ENCODE results near the gene GRID2. TPM values are rescaled to one million over a fixed set of nuclear protein-coding genes. Genes with fewer than 3 reads are reported as not detected.
"Not testable (repeated sequence)": the region's sequence is repeated elsewhere in the genome, so short reads cannot be mapped to it uniquely, and the experiment has no call there.

Gene GRID2
- total and polyA plus RNA-seq, 2 donors (not counting 1 experiment from before 2014, with no cell fraction given): under 0.01 to 0.02 TPM

DNA sequence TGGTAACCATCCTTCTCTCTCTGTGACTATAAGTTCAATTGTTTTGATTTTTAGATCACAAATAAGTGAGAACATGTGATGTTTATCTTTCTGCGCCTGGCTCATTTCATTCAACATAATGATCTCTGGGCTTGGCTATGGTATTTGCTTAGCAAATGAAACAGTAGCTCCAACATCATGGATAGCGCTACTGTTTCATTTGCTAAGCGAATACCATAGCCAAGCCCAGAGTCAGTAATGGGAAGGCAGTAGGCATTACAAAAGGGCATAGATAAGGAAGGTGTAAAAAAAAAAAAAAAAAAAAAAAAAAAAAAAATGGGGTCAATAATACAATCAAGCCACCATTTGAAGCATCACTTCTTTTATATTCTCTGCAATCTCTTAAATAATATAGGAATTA, 1055.8 kb downstream of the GRID2 start:
- Histone ChIP-seq H4K20me1 (ENCODE audit: control insufficient read depth, extremely low read depth, insufficient read depth, low read length) (no peaks in the 10 kb centered on the region), H3K4me2 (ENCODE audit: extremely low read depth, insufficient read depth, low read length) (no peak overlapping the region), H3K9me3 (ENCODE audit: control insufficient read depth, insufficient read depth, low read depth, low read length) (no peaks in the 10 kb centered on the region), H3K27me3 (ENCODE audit: control insufficient read depth, insufficient read depth, low read length) (no peaks in the 10 kb centered on the region), H3K4me1 (ENCODE audit: control insufficient read depth, extremely low read depth, insufficient read depth, low read length) (no peaks in the 10 kb centered on the region), H2AFZ (ENCODE audit: low read length) (no peak overlapping the region), H3K27ac (ENCODE audit: insufficient read depth, low read length) (no peak overlapping the region), H3K36me3 (ENCODE audit: control insufficient read depth, insufficient read depth, low read length) (no peaks in the 10 kb centered on the region), H3K9ac (ENCODE audit: insufficient read depth, low read length) (no peak overlapping the region), H3K79me2 (ENCODE audit: control insufficient read depth, insufficient read depth, low read length) (no peaks in the 10 kb centered on the region), H3K4me3 (replicated peaks in 1 of 4; ENCODE audit: control extremely low read depth in 1 of 4, insufficient read depth in 1 of 4, low read depth in 3 of 4, low read length in 4 of 4) (no peak overlapping the region)
- no peak for DNase-seq (ENCODE audit: low read depth in 2 of 2)
- no peak for TF ChIP-seq EZH2 (IDR thresholded peaks at IDR 0.05; ENCODE audit: low read length, missing control alignments)
- TF ChIP-seq, protein P1, sequence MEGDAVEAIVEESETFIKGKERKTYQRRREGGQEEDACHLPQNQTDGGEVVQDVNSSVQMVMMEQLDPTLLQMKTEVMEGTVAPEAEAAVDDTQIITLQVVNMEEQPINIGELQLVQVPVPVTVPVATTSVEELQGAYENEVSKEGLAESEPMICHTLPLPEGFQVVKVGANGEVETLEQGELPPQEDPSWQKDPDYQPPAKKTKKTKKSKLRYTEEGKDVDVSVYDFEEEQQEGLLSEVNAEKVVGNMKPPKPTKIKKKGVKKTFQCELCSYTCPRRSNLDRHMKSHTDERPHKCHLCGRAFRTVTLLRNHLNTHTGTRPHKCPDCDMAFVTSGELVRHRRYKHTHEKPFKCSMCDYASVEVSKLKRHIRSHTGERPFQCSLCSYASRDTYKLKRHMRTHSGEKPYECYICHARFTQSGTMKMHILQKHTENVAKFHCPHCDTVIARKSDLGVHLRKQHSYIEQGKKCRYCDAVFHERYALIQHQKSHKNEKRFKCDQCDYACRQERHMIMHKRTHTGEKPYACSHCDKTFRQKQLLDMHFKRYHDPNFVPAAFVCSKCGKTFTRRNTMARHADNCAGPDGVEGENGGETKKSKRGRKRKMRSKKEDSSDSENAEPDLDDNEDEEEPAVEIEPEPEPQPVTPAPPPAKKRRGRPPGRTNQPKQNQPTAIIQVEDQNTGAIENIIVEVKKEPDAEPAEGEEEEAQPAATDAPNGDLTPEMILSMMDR (conservative IDR thresholded peaks at IDR 0.05 in 1 of 2, IDR thresholded peaks at IDR 0.05 in 1 of 2; ENCODE audit: low read depth in 1 of 2, low read length in 2 of 2): no peak

DNA sequence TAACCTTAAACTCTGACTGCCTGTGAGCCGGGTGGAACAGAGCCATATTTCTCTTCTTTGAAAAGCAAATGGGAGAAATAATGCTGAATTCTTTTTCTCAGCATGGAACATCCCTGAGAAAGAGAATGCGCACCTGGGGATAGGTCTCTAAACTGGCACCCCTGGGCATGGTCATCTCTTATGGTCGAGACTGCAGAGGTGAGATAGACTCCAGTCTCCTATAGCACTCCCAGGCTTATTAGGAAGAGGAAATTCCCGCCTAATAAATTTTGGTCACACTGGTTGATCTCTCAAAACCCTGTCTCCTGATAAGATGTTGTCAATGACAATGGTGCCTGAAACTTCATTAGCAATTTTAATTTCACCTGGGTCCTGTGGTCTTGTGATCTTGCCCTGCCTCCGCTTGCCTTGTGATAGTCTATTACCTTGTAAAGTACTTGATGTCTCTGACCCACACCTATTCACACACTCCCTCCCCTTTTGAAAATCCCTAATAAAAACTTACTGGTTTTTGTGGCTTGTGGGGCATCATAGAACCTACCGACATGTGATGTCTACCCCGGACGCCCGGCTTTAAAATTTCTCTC, 1062.5 kb downstream of the GRID2 start:
- DNase-seq (ENCODE audit: low read depth in 2 of 2); H4K20me1 ChIP-seq (ENCODE audit: control insufficient read depth, extremely low read depth, insufficient read depth, low read length); H3K27me3 ChIP-seq (ENCODE audit: control insufficient read depth, insufficient read depth, low read length); H2AFZ ChIP-seq (ENCODE audit: low read length); H3K79me2 ChIP-seq (ENCODE audit: control insufficient read depth, insufficient read depth, low read length); H3K4me3 ChIP-seq (replicated peaks in 1 of 4; ENCODE audit: control extremely low read depth in 1 of 4, insufficient read depth in 1 of 4, low read depth in 3 of 4, low read length in 4 of 4); H3K27ac ChIP-seq (ENCODE audit: insufficient read depth, low read length); H3K36me3 ChIP-seq (ENCODE audit: control insufficient read depth, insufficient read depth, low read length); H3K9me3 ChIP-seq (ENCODE audit: control insufficient read depth, insufficient read depth, low read depth, low read length); H3K9ac ChIP-seq (ENCODE audit: insufficient read depth, low read length); H3K4me2 ChIP-seq (ENCODE audit: extremely low read depth, insufficient read depth, low read length); H3K4me1 ChIP-seq (ENCODE audit: control insufficient read depth, extremely low read depth, insufficient read depth, low read length): not testable (repeated sequence)

DNA sequence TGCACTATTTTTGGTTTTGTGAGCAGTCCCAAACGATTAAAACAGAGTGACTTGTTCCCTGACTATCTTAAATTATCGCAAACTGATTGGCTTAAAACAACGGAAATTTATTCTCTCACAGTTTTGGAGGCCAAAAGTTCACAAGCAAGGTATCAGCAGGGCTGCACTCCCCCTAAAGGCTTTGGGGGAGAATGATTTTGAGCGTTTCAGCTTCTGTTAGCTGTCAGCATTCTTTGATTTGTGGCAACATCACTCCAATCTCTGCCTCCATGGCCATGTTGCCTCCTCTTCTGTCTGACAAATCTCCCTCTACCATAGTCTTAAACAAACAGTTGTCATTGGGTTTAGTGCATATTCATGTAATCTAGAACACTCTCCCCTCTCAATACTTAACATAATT, 1065.2 kb downstream of the GRID2 start:
- no peak overlapping the region for H3K9ac ChIP-seq (ENCODE audit: insufficient read depth, low read length)
- no peak overlapping the region for H2AFZ ChIP-seq (ENCODE audit: low read length)
- H3K27ac ChIP-seq (ENCODE audit: insufficient read depth, low read length): no peak overlapping the region
- H4K20me1 ChIP-seq (ENCODE audit: control insufficient read depth, extremely low read depth, insufficient read depth, low read length): no peaks in the 10 kb centered on the region
- no peaks in the 10 kb centered on the region for H3K9me3 ChIP-seq (ENCODE audit: control insufficient read depth, insufficient read depth, low read depth, low read length)
- TF ChIP-seq, protein P1 (conservative IDR thresholded peaks at IDR 0.05 in 1 of 2, IDR thresholded peaks at IDR 0.05 in 1 of 2; ENCODE audit: low read depth in 1 of 2, low read length in 2 of 2): no peak
- no peak for TF ChIP-seq EZH2 (IDR thresholded peaks at IDR 0.05; ENCODE audit: low read length, missing control alignments)
- no peaks in the 10 kb centered on the region for H3K79me2 ChIP-seq (ENCODE audit: control insufficient read depth, insufficient read depth, low read length)
- H3K27me3 ChIP-seq (ENCODE audit: control insufficient read depth, insufficient read depth, low read length): no peaks in the 10 kb centered on the region
- H3K36me3 ChIP-seq (ENCODE audit: control insufficient read depth, insufficient read depth, low read length): no peaks in the 10 kb centered on the region
- no peak for DNase-seq (ENCODE audit: low read depth in 2 of 2)
- H3K4me2 ChIP-seq (ENCODE audit: extremely low read depth, insufficient read depth, low read length): no peak overlapping the region
- H3K4me3 ChIP-seq (replicated peaks in 1 of 4; ENCODE audit: control extremely low read depth in 1 of 4, insufficient read depth in 1 of 4, low read depth in 3 of 4, low read length in 4 of 4): no peak overlapping the region
- H3K4me1 ChIP-seq (ENCODE audit: control insufficient read depth, extremely low read depth, insufficient read depth, low read length): no peaks in the 10 kb centered on the region

All from fibroblast of lung (primary cell).